ENCODE results near the gene RSBN1. TPM values are rescaled to one million over a fixed set of nuclear protein-coding genes. Genes with fewer than 3 reads are reported as not detected.

RSBN1 gene
- total and polyA plus RNA-seq, 9 of the 15 experiments (the other 6 are each of a cell fraction or from before 2014, with no cell fraction given): 4.5 to 24.3 (median 13.0) TPM

DNA sequence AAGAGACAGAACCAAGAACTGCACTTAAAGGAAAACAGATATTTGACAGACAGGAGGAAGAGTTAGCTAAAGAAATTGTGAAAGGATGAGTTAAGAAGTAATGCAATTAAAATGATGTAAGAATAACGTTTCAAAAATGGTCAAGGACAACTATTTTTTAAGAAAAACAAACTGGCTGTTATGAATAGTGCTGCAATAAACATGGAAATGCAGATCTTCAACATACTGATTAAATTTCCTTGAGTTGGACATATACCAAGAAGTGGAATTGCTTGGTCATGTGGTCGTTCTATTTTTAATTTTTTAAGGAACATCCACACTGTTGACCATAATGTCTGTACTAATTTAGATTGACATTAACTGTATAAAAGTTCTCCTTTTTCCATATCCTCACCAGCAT lies 29.9 kb downstream of the RSBN1 start (continued):
- TF ChIP-seq, protein P1, sequence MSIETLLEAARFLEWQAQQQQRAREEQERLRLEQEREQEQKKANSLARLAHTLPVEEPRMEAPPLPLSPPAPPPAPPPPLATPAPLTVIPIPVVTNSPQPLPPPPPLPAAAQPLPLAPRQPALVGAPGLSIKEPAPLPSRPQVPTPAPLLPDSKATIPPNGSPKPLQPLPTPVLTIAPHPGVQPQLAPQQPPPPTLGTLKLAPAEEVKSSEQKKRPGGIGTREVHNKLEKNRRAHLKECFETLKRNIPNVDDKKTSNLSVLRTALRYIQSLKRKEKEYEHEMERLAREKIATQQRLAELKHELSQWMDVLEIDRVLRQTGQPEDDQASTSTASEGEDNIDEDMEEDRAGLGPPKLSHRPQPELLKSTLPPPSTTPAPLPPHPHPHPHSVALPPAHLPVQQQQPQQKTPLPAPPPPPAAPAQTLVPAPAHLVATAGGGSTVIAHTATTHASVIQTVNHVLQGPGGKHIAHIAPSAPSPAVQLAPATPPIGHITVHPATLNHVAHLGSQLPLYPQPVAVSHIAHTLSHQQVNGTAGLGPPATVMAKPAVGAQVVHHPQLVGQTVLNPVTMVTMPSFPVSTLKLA (conservative IDR thresholded peaks at IDR 0.05): no peak
- no peak for TF ChIP-seq CHCHD3 (CRISPR knock-in tag; IDR thresholded peaks at IDR 0.05)
- TF ChIP-seq, protein P2, sequence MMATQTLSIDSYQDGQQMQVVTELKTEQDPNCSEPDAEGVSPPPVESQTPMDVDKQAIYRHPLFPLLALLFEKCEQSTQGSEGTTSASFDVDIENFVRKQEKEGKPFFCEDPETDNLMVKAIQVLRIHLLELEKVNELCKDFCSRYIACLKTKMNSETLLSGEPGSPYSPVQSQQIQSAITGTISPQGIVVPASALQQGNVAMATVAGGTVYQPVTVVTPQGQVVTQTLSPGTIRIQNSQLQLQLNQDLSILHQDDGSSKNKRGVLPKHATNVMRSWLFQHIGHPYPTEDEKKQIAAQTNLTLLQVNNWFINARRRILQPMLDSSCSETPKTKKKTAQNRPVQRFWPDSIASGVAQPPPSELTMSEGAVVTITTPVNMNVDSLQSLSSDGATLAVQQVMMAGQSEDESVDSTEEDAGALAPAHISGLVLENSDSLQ (IDR thresholded peaks at IDR 0.05): 0 out of 2 replicates have a peak, but pooled peaks have one; percentile 18

DNA sequence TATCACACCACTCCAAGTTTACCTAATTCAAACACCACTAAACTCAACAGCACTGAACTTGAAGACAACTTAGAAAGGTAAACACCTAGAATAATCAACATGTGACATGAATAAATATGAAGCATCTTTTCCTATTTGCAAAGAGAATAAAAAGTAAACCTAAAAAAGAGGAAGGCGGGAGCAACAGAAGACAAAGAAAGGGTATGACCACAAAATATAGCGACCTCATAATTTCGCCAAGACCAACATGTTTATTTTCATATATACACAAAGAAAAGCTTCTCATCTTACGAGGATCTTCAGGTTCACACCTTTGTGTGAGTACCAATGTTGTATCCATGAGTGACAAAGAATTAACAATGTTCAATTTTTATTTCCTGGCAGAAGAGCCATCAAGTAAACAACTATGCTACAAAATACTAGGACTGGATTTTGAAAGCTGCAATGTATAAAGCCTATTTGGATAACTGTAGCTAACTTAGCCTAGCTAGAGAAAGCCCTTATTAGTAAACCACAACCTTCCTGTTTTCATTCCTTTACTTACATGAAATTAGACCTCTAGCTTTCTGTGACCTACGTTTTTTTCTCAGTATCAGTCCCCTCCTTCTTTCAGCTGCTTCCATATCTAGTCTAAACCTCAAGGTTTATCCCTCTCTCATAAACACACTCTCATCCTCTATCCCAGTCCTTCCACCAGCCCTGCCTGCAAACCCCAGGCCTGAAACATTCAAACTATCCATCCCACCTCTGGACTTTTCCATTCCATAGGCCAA lies 31.7 kb downstream of the RSBN1 start:
- intact Hi-C loops (cut with micrococcal nuclease) (no loop called here), in situ Hi-C loops (cut with MboI) (no loop called here)
- WGBS (ENCODE audit: insufficient coverage, low coverage, missing lambda C conversion rate): 59% methylated on average over 5 of the region's 5 CpGs
- no peak overlapping the region; the same call in 1 of the 2 replicates for H3K4me2 ChIP-seq (ENCODE audit: insufficient read depth, low read length)
- no peaks in the 10 kb centered on the region for H3K27me3 ChIP-seq (ENCODE audit: control insufficient read depth in 2 of 2, insufficient read depth in 2 of 2, low read length in 2 of 2)
- H3K9ac ChIP-seq (ENCODE audit: insufficient read depth in 1 of 2, low read depth in 2 of 2, low read length in 2 of 2): no peak overlapping the region
- CTCF ChIA-PET (ENCODE audit: low intra/inter-chr PET ratio): interaction anchor here (0.5 kb wide), 1 partner anchor 28 kb away, joined by 4 read pairs; no protein-coding TSS in a partner anchor
- peaks cover 28% of the 10 kb centered on the region; the same call in 1 of the 2 replicates for H4K20me1 ChIP-seq (replicated peaks; ENCODE audit: control insufficient read depth, insufficient read depth, low read length)
- ATAC-seq (peak; percentile 52), FAIRE-seq (no peak), DNase-seq (ENCODE audit: extremely low read depth in 1 of 4, low spot score in 3 of 4) (peak in 2 of 4 experiments; percentile 41 to 42)
- H3K4me1 ChIP-seq (replicated peaks in 1 of 2; ENCODE audit: control insufficient read depth in 2 of 2, insufficient read depth in 2 of 2, low read length in 2 of 2): peaks cover 15 to 54% of the 10 kb centered on the region in 2 experiments
- peak overlapping the region; percentile 33; the same call in 1 of the 3 replicates for H3K27ac ChIP-seq (ENCODE audit: extremely low read depth, low read depth, low read length)
- no TSS peak for BruUV-seq (replicated peaks)
- no peak overlapping the region for H3K4me3 ChIP-seq
- no peaks in the 10 kb centered on the region for H3K9me3 ChIP-seq (replicated peaks; ENCODE audit: control insufficient read depth, insufficient read depth, low read depth, low read length)
- H3K36me3 ChIP-seq (ENCODE audit: control insufficient read depth, insufficient read depth, low read length): peaks cover 25% of the 10 kb centered on the region; the same call in 2 of the 3 replicates
- POLR2A ChIA-PET: interaction anchor here (0.7 to 1.3 kb wide), 3 partner anchors 9 to 20 kb away, joined by 3 to 4 read pairs (median 4); no protein-coding TSS in a partner anchor
- peaks cover 89% of the 10 kb centered on the region for H3K79me2 ChIP-seq (ENCODE audit: control insufficient read depth, insufficient read depth, low read length)
- no peak overlapping the region for H2AFZ ChIP-seq (ENCODE audit: low read depth, low read length)
- H3K9me1 ChIP-seq (ENCODE audit: control insufficient read depth, insufficient read depth, low read length): no peaks in the 10 kb centered on the region
- TF ChIP-seq, protein P3, sequence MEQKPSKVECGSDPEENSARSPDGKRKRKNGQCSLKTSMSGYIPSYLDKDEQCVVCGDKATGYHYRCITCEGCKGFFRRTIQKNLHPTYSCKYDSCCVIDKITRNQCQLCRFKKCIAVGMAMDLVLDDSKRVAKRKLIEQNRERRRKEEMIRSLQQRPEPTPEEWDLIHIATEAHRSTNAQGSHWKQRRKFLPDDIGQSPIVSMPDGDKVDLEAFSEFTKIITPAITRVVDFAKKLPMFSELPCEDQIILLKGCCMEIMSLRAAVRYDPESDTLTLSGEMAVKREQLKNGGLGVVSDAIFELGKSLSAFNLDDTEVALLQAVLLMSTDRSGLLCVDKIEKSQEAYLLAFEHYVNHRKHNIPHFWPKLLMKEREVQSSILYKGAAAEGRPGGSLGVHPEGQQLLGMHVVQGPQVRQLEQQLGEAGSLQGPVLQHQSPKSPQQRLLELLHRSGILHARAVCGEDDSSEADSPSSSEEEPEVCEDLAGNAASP (IDR thresholded peaks at IDR 0.05): 0 out of 2 replicates have a peak, but pooled peaks have one; percentile 12
- TF ChIP-seq THRAP3 (IDR thresholded peaks at IDR 0.05; ENCODE audit: borderline replicate concordance) (peak; percentile 46; the same call in 1 of the 2 replicates), SMARCC2 (IDR thresholded peaks at IDR 0.05; ENCODE audit: low read depth) (no peak), U2AF2 (optimal IDR thresholded peaks at IDR 0.05; ENCODE audit: low read depth, low read length) (no peak), CBFA2T3 (IDR thresholded peaks at IDR 0.05) (peak; percentile 58), ZNF766 (CRISPR knock-in tag; conservative IDR thresholded peaks at IDR 0.05) (0 out of 2 replicates have a peak, but pooled peaks have one; percentile 33), C11orf30 (IDR thresholded peaks at IDR 0.05; ENCODE audit: low read depth) (no peak), FOXP1 (CRISPR knock-in tag; IDR thresholded peaks at IDR 0.05) (no peak), LCOR (CRISPR knock-in tag; IDR thresholded peaks at IDR 0.05) (0 out of 2 replicates have a peak, but pooled peaks have one; percentile 32), CBX1 (IDR thresholded peaks at IDR 0.05; ENCODE audit: low read depth) (no peak)
- TF ChIP-seq, protein P4, sequence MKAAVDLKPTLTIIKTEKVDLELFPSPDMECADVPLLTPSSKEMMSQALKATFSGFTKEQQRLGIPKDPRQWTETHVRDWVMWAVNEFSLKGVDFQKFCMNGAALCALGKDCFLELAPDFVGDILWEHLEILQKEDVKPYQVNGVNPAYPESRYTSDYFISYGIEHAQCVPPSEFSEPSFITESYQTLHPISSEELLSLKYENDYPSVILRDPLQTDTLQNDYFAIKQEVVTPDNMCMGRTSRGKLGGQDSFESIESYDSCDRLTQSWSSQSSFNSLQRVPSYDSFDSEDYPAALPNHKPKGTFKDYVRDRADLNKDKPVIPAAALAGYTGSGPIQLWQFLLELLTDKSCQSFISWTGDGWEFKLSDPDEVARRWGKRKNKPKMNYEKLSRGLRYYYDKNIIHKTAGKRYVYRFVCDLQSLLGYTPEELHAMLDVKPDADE (conservative IDR thresholded peaks at IDR 0.05; ENCODE audit: control insufficient read depth, low read depth, low read length): no peak
